Measurements from ENCODE around the gene SLC39A11.

Gene SLC39A11

DNA sequence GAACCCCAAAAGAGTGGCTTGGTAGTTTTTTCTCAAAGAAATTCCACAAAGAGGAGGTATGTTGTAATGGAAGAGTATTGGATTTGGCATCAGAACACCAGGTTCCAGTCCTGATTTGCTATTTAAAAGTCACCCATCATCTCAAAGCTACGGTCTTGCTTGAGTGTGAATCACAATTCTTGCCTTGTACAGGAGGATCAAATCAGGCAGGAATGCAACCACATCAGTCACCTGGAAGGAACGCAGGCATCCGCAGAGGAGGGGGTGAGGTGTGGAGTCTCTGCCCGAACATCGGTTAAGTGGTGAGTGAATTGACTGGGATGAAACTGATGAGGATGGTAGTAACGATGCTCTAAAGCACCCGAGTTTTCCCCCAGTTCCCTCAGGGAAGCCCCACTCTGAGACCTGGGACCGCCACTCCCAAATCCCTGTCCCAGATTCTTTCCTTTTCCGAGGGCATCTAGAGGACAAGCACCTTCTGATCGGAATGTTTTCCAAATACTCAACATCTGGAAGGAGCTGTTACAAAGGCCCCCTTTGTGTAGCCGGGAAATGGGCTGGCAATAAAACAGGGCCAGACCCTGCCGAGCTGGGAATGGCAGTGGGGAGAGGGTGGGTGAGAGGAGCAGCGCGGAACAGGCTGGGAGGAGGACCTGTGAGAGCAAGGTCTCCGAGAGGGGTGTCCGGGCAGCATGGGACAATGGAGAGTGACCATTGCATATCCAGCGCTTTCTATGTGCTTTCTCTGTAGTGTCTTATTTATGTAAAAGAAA, 469.6 kb downstream of the SLC39A11 start:
- DNase-seq (ENCODE audit: low read depth in 1 of 2, low spot score in 1 of 2) = no peak
- no peak for TF ChIP-seq JUND (IDR thresholded peaks at IDR 0.05; ENCODE audit: low read depth)
- in situ Hi-C loops (cut with HindIII; ENCODE audit: low pct_unique_long_range_greater_than_20kb, low sequenced_read_pairs) = no loop called here

DNA sequence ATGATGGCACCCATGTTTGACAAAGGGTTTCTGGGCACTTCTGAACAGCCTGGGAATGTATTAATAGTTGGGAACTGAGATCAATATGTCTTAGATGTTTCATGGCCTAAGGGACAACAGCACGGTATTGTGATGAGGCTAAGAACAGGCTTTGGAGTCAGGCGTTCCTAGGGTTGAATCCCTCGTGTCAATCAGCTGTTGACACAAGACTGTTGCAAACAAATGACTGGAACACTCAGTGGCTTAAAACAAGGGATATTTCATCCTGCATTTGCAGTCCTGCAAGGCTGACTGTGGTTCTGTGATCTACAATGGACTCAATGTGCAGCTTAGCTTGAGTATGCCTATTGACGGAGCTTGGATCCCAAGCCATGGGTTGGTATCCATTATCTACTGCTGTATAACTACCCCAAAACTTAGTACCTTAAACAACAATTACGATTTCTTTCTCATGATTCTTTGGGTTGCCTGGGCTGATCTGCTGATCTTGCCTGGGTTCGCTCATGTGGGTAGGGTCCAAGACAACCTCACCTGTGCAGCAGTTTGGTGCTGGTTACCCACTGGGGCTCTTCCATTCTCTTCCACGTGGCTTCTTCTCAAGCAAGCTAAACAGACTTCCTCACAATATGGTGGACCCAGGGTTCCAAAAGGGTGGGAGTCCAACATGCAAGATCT, 472.4 kb downstream of the SLC39A11 start:
- no peak for DNase-seq (ENCODE audit: low read depth in 1 of 2, low spot score in 1 of 2)
- in situ Hi-C loops (cut with HindIII; ENCODE audit: low pct_unique_long_range_greater_than_20kb, low sequenced_read_pairs) = no loop called here
- TF ChIP-seq JUND (IDR thresholded peaks at IDR 0.05; ENCODE audit: low read depth) = no peak

DNA sequence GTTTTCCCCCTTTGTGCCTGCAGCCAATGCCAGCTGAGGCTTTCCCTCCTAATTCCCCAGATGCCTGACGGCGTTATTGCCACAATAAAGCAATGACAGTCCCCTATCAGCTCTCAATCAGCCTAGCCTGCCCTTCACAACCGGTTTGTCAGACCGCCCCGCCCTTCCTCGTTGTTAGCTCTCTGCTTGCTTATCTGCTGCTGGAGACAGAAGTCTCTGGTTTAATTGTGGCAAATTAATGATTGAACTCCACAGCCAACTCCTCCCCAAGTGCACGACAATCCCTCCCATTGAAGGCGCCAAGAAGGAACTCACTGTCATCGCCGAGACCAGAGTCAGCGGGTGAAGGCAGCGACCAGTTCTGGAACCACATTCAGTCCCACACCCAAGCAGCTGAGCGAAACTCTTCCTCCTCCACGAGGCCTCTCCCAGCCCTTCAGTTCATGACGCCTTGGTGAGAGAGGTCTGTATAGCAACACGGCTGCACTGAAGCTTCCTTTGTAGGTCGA, 474.4 kb downstream of the SLC39A11 start:
- TF ChIP-seq JUND (IDR thresholded peaks at IDR 0.05; ENCODE audit: low read depth) = no peak; the same call in 1 of the 2 replicates
- in situ Hi-C loops (cut with HindIII; ENCODE audit: low pct_unique_long_range_greater_than_20kb, low sequenced_read_pairs) = no loop called here
- peak in 1 of 2 experiments; percentile 78 for DNase-seq (ENCODE audit: low read depth in 1 of 2, low spot score in 1 of 2)

DNA sequence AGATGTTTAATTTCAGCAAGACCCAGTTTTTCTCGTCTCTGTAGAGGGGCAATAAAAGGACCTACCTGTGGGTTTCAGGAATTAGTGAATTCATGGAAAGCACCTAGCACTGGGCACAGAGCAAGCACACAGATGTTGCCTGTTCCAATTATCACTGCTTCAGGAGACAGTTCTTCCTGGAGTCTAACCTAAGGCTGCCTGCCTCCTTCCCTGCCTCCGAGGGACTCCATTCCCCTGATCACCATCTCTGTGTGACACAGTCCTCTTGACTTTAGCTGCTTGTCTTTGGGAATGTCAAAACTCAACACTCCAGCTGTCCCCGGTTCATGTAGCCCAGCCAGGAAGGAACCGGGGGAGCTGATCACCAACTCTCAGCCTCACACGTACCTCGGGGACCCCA, 474.9 kb downstream of the SLC39A11 start:
- in situ Hi-C loops (cut with HindIII; ENCODE audit: low pct_unique_long_range_greater_than_20kb, low sequenced_read_pairs) = no loop called here
- DNase-seq (ENCODE audit: low read depth in 1 of 2, low spot score in 1 of 2) = peak in 1 of 2 experiments; percentile 25
- no peak for TF ChIP-seq JUND (IDR thresholded peaks at IDR 0.05; ENCODE audit: low read depth)

DNA sequence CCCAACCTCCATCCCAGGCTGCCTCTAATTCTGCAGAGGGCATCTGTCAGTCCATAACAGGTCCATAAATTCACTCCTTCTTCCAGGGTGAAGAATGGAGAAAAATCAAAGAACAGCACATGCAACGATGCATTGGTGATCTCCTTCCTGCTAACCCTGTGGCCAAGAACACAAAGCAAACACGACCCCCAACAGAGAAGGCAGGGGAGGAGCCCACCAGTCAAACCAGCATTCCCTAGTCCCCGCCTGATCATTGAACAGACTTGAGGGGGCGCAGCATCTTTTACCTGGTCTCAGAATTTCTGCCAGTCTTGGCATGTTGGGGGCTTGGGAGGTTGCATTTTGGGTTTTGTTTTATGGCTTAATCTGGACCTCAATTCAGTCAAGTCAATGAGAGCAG, 476.0 kb downstream of the SLC39A11 start:
- no peak for TF ChIP-seq JUND (IDR thresholded peaks at IDR 0.05; ENCODE audit: low read depth)
- in situ Hi-C loops (cut with HindIII; ENCODE audit: low pct_unique_long_range_greater_than_20kb, low sequenced_read_pairs) = no loop called here
- no peak for DNase-seq (ENCODE audit: low read depth in 1 of 2, low spot score in 1 of 2)

DNA sequence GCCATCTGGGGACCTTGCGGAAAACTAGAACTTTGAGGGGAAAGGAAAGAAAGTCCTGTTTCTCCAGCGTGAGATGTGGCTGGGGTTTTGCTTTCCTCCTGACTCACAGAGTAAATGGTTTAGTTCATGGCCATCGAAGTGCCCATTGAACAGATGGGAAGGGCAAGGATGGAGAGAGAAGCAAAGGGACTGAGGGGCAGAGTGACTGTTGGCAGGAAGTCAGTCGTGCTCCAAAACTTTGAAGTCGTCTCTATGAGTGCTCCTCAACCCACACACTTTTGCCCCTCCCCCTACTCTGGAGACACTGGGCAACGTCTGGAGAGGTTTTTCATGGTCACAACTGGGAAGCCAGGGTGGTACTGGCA, 476.9 kb downstream of the SLC39A11 start:
- no peak for TF ChIP-seq JUND (IDR thresholded peaks at IDR 0.05; ENCODE audit: low read depth)
- in situ Hi-C loops (cut with HindIII; ENCODE audit: low pct_unique_long_range_greater_than_20kb, low sequenced_read_pairs) = no loop called here
- DNase-seq (ENCODE audit: low read depth in 1 of 2, low spot score in 1 of 2) = no peak

DNA sequence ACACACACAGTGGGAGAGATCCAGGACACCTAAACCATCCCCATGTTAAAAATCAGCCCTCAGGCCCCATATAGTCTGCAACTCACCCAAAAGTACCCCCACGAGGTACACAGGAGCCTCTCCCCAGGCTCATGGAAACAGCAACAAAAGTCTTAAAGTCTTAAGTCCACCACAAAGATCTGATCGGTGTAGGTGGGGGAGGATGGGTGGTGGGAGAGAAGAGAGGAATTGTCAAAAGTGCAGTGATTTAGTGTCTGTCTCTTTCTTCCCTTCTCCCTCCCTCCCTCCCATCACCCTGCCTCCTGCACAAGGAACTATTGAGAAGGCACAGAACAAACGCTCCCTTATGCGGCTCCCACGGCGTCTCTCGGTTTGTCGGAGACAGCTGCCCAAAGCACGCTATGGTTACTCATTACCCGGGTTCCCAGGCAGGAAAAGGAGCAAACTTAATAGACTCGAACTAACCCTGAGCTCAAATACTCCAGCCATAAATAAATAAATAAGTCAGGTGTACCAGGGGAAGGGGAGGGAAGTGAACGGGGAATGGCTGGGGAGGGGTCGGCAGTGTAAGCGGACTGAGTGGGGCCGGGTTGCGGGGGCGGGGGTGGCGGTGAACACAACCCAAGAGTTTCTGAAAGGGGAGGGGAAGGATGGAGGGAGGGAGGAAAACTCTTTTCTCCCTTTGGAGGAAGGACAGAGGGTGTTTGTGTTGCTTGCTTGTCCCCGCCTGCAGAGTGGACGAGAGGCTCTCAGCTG, 477.4 kb downstream of the SLC39A11 start:
- in situ Hi-C loops (cut with HindIII; ENCODE audit: low pct_unique_long_range_greater_than_20kb, low sequenced_read_pairs) = no loop called here
- no peak for DNase-seq (ENCODE audit: low read depth in 1 of 2, low spot score in 1 of 2)
- no peak for TF ChIP-seq JUND (IDR thresholded peaks at IDR 0.05; ENCODE audit: low read depth)

DNA sequence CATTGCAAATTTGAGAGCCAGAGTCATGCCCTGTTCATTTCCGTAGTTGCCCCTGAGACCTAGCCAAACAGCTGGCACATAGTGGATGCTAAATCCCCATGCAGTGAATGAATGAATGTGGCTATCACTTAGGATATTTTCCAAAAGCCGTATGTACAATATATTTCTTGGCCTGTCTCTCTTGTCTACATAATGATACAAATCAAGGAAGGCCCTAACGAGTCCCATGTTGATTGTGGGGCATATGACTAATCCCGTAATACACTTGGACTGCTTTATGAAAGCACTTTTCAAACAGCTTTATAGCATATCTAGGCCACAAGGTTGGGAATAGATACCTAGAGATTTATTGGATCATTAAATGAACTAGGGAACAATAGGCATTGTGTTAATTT, 478.0 kb downstream of the SLC39A11 start:
- in situ Hi-C loops (cut with HindIII; ENCODE audit: low pct_unique_long_range_greater_than_20kb, low sequenced_read_pairs) = no loop called here
- TF ChIP-seq JUND (IDR thresholded peaks at IDR 0.05; ENCODE audit: low read depth) = no peak
- no peak for DNase-seq (ENCODE audit: low read depth in 1 of 2, low spot score in 1 of 2)

DNA sequence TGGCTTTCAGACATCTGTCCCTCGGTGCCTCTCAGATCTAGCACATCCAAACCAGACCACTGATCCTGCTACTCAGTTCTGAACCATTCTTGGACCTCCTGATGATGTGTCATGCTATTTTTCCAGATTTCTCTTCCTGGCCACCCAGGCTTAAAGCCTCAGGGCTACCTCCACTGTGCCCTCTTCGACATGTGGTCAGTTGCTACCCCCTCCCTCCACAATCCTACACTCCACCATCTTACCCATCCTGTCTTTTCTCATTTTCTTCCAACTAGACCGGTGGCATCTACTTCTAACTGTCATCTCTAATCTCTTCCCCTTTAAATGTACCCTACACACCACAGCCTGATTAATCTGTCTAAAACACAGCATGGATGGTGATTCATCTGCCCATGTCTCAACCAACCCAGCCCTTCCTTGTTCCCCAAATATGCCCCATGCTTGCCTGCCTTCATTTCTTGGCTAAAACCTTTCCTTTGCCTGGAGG, 478.6 kb downstream of the SLC39A11 start:
- TF ChIP-seq JUND (IDR thresholded peaks at IDR 0.05; ENCODE audit: low read depth) = no peak
- no peak for DNase-seq (ENCODE audit: low read depth in 1 of 2, low spot score in 1 of 2)
- in situ Hi-C loops (cut with HindIII; ENCODE audit: low pct_unique_long_range_greater_than_20kb, low sequenced_read_pairs) = no loop called here

DNA sequence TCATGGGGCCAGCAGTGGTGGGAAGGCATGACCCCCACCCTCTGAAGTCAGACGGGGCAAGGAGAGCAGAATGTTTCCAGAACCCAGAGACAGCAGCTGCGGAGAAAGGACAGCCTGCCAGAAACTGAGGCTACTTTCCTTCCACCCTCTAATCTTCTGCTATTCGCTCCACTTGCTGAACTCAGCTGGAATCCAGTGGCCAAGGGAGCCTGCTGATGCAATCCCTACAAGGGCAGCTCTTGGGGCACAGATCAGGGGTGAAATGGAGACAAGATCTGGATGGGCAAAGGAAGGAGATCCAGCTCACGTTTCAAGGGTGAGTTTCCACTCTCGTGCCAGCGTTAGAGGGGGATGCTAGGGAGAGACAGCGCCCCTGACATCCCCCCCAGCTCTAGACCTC, 479.1 kb downstream of the SLC39A11 start:
- DNase-seq (ENCODE audit: low read depth in 1 of 2, low spot score in 1 of 2) = no peak

DNA sequence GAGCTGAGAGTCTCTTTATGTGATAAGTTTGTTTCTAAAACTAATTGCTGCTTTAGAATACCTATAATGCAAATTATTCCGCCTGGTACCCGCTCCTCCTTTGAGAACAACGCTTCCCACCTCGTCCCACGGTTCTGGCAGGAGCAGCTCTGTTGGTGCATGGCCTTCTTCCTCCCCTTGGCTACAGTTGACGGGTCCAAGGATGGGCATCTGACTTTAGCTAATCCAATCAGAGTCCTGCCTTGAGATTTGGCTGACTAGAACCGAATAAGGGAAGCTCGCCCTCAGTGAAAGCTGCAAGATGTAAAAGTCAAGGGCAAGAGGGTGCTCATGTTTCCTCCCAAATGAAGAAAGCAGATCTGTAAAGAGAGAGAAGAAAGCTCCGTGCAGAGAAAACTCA, 481.3 kb downstream of the SLC39A11 start:
- in situ Hi-C loops (cut with HindIII; ENCODE audit: low pct_unique_long_range_greater_than_20kb, low sequenced_read_pairs) = no loop called here
- TF ChIP-seq JUND (IDR thresholded peaks at IDR 0.05; ENCODE audit: low read depth) = no peak
- no peak for DNase-seq (ENCODE audit: low read depth in 1 of 2, low spot score in 1 of 2)

More for the DNA sequence above, 479.1 kb downstream of the SLC39A11 start:
- in situ Hi-C loops (cut with HindIII; ENCODE audit: low pct_unique_long_range_greater_than_20kb, low sequenced_read_pairs) = no loop called here
- no peak for TF ChIP-seq JUND (IDR thresholded peaks at IDR 0.05; ENCODE audit: low read depth)

DNA sequence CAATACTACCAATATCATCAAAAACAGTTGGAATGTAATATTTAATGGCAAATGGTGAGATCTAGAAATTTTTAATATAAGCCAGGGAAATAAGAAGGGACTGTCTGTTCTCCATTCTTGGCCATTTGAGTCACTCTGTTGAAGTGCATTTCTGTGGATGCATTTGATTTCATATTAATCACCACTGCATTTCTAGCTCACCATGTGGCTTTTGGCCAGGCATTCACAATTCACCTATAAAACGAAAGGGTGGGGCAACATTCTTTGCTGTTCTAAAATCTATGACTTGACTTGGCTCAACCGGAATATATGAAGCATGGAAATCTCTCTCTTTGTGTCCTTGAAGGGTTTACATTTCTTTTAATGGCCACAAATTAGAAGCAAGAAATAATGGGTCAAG, 483.0 kb downstream of the SLC39A11 start:
- no peak for DNase-seq (ENCODE audit: low read depth in 1 of 2, low spot score in 1 of 2)
- no peak for TF ChIP-seq JUND (IDR thresholded peaks at IDR 0.05; ENCODE audit: low read depth)
- in situ Hi-C loops (cut with HindIII; ENCODE audit: low pct_unique_long_range_greater_than_20kb, low sequenced_read_pairs) = no loop called here

DNA sequence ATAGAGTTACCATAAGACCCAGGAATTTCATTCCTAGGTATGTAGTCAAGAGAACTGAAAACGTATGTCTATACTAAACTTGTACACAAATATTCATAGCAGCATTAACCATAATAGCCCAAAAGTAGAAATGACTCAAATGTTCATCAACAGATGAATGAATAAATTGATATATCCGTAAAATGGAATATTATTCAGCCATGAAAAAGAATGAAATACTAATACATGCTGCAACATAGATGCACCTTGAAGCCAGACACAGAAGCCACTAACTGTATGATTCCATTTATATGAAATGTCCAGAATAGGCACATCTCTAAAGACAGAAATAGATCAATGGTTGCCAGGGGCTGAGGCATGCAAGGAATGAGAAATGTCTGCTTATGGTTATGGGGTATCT, 484.1 kb downstream of the SLC39A11 start:
- in situ Hi-C loops (cut with HindIII; ENCODE audit: low pct_unique_long_range_greater_than_20kb, low sequenced_read_pairs) = no loop called here
- no peak for DNase-seq (ENCODE audit: low read depth in 1 of 2, low spot score in 1 of 2)
- no peak for TF ChIP-seq JUND (IDR thresholded peaks at IDR 0.05; ENCODE audit: low read depth)

Data from T47D (cell line).